ENCODE data around the gene TTC39A. TPM values are rescaled to one million over a fixed set of nuclear protein-coding genes. Genes with fewer than 3 reads are reported as not detected.
"Not testable (repeated sequence)": the region's sequence is repeated elsewhere in the genome, so short reads cannot be mapped to it uniquely, and the experiment has no call there.

The TTC39A gene
- total RNA-seq, 3 donors from 2014 or later: 0.29 to 0.98 (median 0.38) TPM

DNA sequence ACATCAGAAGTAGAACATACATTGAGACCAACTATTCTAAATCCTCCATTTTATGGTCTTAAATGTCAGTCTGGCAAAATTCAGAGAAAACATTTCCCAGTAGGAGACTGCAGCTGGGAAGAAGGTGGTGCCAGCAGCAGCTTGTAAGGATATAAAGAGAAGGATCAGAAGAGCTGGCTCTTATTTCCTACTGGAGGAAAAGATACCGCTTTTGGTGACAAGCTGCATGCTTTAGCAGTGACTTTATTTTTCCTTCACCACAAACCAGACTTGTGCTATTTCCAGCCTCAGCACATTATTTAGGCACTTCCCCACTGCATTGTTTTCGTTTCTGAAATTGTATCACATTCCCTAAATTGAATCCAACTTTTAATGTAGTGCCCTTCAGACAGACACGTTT, 65.9 kb downstream of the TTC39A start:
- Mint-ChIP-seq H3K4me1 (ENCODE audit: low read depth) (peaks cover 69% of the 10 kb centered on the region), H3K4me3 (no peak overlapping the region), H3K36me3 (ENCODE audit: insufficient read depth) (peaks cover 14% of the 10 kb centered on the region), H3K27me3 (ENCODE audit: low read depth) (no peaks in the 10 kb centered on the region), H3K9me3 (no peaks in the 10 kb centered on the region)
- DNase-seq (no peak), ATAC-seq (no peak)

DNA sequence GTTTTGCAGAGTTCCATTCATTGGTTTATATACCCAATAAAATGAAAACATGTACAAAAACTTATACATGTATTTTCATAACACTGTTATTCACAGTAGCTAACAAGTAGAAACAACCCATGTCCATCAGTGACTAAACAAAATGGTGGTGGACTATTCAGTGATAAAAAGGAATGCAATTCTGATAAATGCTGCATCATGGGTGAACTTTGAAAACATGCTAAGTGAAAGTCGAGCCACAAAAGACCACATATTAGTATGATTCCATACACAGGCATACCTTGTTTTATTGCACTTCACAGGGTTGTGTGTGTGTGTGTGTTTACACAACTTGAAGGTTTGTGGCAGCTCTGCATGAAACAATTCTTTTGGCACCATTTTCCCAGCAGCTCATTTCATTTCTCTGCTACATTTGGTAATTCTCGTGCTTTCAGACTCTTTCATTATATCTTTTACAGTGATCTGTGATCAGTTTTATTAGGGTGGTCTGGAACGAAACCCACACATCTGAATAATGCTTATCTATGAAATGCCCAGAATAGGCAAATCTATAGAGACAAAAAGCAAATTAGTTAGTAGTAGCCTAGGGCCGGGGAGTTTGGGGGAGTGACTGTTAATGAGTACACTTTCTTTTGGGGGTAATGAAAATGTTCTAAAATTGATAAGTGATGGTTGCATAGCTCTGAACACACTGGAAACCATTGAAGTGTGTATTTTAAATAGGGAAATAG, 67.0 kb downstream of the TTC39A start:
- H3K36me3 Mint-ChIP-seq (ENCODE audit: insufficient read depth): peaks cover 10% of the 10 kb centered on the region
- no peak overlapping the region for H3K4me3 Mint-ChIP-seq
- H3K27me3 Mint-ChIP-seq (ENCODE audit: low read depth): no peaks in the 10 kb centered on the region
- DNase-seq (no peak), ATAC-seq (no peak)
- no peaks in the 10 kb centered on the region for H3K9me3 Mint-ChIP-seq
- peaks cover 76% of the 10 kb centered on the region for H3K4me1 Mint-ChIP-seq (ENCODE audit: low read depth)

DNA sequence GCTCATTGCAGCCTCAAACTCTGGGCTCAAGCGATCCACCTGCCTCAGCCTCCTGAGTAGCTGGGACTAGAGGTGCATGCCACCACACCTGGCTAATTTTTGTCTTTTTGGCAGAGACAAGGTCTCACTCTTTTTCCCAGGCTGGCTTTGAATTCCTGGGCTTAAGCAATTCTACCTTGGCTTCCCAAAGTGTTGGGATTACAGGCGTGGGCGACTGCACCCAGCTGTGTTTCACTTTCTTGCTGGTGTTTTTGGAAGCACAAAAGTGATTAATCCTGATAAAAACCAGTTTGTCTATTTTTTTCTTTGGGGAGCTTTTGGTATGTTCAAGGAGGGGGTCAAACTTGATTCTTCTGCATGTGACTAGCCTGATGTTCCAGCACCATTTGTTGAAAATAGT, 75.0 kb downstream of the TTC39A start:
- H3K27me3 Mint-ChIP-seq (ENCODE audit: low read depth): no peaks in the 10 kb centered on the region
- H3K36me3 Mint-ChIP-seq (ENCODE audit: insufficient read depth): peaks cover 5% of the 10 kb centered on the region
- no peak for ATAC-seq
- H3K9me3 Mint-ChIP-seq: no peaks in the 10 kb centered on the region
- no peak for DNase-seq
- no peak overlapping the region for H3K4me3 Mint-ChIP-seq
- peaks cover 45% of the 10 kb centered on the region for H3K4me1 Mint-ChIP-seq (ENCODE audit: low read depth)

DNA sequence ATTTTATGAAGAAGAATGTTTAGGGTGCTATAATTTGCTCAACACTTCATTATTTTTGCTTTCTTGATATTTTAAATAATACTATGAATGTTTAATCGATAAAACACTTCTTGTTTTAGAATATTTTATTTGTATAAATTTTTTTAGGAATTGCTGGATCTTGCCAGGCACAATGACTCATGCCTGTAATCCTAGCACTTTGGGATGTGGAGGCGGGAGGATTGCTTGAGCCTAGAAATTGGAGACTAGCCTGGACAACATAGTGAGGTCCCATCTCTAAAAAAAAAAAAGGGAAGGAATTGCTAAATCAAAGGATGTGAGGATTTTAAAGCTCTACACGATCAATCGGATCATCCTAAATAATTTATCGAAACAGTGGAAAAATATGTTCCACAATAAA, 76.7 kb downstream of the TTC39A start:
- peaks cover 5% of the 10 kb centered on the region for H3K36me3 Mint-ChIP-seq (ENCODE audit: insufficient read depth)
- H3K27me3 Mint-ChIP-seq (ENCODE audit: low read depth): no peaks in the 10 kb centered on the region
- no peak for ATAC-seq
- no peaks in the 10 kb centered on the region for H3K9me3 Mint-ChIP-seq
- peaks cover 33% of the 10 kb centered on the region for H3K4me1 Mint-ChIP-seq (ENCODE audit: low read depth)
- DNase-seq: no peak
- H3K4me3 Mint-ChIP-seq: no peak overlapping the region

DNA sequence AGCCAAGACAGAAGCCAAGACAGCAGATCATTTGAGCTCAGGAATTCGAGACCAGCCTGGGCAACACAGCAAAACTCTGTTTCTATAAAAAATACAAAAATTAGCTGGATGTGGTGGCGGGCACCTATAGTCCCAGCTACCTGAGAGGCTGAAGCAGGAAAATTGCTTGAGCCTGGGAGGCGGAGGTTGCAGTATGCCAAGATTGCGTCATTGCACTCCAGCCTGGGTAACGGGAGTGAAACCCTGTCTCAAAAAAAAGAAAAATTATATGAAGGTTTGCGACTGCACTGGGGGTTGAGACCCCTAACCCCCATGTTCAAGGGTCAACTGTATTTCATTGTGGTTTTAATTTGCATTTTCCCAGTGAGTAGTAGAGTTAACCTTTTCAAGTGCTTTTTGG, 78.0 kb downstream of the TTC39A start:
- Mint-ChIP-seq H3K27me3 (ENCODE audit: low read depth) (no peaks in the 10 kb centered on the region), H3K9me3 (no peaks in the 10 kb centered on the region), H3K4me3 (no peak overlapping the region), H3K36me3 (ENCODE audit: insufficient read depth) (peaks cover 5% of the 10 kb centered on the region), H3K4me1 (ENCODE audit: low read depth) (peaks cover 26% of the 10 kb centered on the region)
- ATAC-seq (no peak), DNase-seq (no peak)

DNA sequence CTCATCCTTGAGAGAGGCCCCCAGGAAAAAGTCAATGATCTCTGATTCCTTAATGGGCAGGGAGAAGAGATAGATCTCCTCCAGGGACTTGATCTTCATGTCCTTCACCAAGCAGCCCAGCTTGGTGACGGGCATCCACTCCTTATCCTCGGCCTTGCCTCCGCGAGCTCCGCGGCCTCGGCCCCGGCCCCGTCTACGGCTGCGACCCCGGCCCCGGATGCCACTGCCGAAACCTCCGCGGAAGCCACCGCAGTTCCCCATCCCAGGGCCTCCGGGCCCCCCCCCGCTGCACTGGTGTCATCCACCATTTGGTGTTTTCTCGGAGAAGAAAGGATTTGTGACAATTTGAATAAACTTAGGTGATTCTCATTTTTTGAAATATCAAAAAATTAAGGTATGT, 79.2 kb downstream of the TTC39A start:
- H3K36me3 Mint-ChIP-seq (ENCODE audit: insufficient read depth); H3K9me3 Mint-ChIP-seq; H3K4me3 Mint-ChIP-seq; H3K27me3 Mint-ChIP-seq (ENCODE audit: low read depth); ATAC-seq; DNase-seq: not testable (repeated sequence)
- H3K4me1 Mint-ChIP-seq (ENCODE audit: low read depth): peaks cover 32% of the 10 kb centered on the region

DNA sequence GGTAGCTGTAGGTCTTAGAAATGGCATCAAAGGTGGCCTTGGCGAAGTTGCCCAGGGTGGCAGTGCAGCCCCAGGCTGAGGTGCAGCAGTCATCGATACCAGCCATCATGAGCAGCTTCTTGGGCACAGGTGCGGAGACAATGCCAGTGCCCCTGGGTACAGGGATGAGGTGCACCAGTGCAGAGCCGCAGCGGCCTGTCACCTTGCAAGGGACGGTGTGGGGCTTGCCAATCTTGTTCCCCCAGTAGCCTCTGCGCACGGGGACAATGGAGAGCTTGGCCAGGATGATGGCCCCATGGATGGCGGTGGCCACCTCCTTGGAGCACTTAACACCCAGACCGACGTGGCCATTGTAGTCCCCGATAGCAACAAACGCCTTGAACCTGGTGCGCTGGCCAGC, 79.6 kb downstream of the TTC39A start:
- H3K4me1 Mint-ChIP-seq (ENCODE audit: low read depth): peaks cover 31% of the 10 kb centered on the region
- not testable (repeated sequence) for DNase-seq; H3K9me3 Mint-ChIP-seq; ATAC-seq; H3K27me3 Mint-ChIP-seq (ENCODE audit: low read depth); H3K4me3 Mint-ChIP-seq; H3K36me3 Mint-ChIP-seq (ENCODE audit: insufficient read depth)

DNA sequence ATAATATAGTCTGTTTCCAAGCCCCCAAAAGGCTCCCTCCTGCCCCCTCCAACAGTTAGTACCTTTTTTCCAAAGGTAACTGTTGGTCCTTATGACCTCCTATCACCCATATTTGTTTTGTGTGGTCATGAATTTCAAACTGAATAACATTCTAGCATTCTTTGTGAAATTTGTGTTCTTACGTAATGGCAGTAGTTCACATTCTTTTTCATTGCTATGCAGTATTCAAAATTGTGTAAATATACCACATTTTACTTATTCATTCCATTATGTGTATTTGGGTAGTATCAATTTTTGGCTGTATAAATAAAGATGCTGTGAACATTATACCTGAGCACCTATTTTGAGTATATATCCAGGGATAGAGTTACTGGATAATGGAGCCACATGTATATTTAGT, 80.9 kb downstream of the TTC39A start:
- DNase-seq (no peak), ATAC-seq (no peak)
- no peak overlapping the region for H3K4me3 Mint-ChIP-seq
- peaks cover 36% of the 10 kb centered on the region for H3K4me1 Mint-ChIP-seq (ENCODE audit: low read depth)
- no peaks in the 10 kb centered on the region for H3K27me3 Mint-ChIP-seq (ENCODE audit: low read depth)
- no peaks in the 10 kb centered on the region for H3K9me3 Mint-ChIP-seq
- H3K36me3 Mint-ChIP-seq (ENCODE audit: insufficient read depth): peaks cover 2% of the 10 kb centered on the region

DNA sequence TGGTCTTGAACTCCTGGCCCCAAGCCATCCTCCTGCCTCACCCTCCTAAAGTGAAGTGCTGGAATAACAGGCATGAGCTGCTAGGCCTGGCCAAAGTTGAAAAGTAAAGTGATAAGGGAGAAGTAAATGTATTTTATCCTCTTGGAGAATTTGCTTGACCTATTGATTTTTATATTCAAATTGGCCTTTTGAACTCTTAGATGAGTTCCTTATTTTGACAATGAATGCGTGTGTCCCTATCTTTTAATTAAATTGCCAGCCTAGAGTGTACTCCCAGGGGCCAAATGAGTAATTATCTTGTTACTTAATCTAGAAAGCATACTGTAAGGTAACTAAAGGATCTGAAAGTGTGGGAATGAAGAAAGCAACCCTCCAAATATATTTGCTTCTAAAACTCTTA, 82.9 kb downstream of the TTC39A start:
- DNase-seq (no peak), ATAC-seq (no peak)
- peaks cover 8% of the 10 kb centered on the region for H3K36me3 Mint-ChIP-seq (ENCODE audit: insufficient read depth)
- H3K4me3 Mint-ChIP-seq: no peak overlapping the region
- H3K9me3 Mint-ChIP-seq: no peaks in the 10 kb centered on the region
- peaks cover 40% of the 10 kb centered on the region for H3K4me1 Mint-ChIP-seq (ENCODE audit: low read depth)
- H3K27me3 Mint-ChIP-seq (ENCODE audit: low read depth): no peaks in the 10 kb centered on the region

DNA sequence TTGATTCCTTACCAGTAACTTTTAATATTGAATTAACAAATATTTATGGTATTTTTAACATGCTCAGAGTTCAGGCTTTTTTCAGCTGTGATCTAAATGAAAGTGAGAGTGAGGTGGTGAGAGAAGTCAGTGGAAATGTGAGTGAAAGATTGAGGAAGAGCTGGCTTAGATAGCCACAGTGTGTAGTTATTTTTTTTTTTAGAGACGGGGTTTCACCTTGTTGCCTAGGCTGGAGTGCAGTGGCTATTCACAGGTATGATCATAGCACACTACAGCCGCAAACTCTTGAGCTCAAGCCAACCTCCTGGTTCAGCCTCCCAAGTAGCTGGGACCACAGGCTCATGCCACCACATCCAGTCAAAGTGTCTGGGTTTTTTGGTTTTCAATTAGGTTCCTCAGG, 83.3 kb downstream of the TTC39A start:
- Mint-ChIP-seq H3K27me3 (ENCODE audit: low read depth) (no peaks in the 10 kb centered on the region), H3K36me3 (ENCODE audit: insufficient read depth) (peaks cover 8% of the 10 kb centered on the region), H3K4me3 (no peak overlapping the region), H3K9me3 (no peaks in the 10 kb centered on the region), H3K4me1 (ENCODE audit: low read depth) (peaks cover 37% of the 10 kb centered on the region)
- no peak for ATAC-seq
- no peak for DNase-seq

DNA sequence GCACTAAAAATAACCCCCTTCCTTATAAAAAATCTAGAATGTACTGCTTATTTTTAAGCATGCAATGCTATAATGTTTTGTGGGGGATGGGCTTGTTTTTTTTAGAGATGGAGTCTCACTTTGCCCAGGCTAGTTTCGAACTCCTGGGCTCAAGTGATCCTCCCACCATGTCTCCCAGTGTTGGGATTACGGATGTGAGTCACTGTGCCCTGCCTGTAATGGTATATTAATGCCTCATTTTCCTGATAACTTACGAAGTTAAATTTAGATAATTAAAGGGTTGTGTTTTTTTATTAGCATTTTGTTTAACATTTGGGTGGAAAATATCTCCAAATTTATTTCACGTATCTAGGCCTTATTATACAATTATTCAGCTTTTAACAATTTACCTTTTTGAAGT, 87.8 kb downstream of the TTC39A start:
- Mint-ChIP-seq H3K36me3 (ENCODE audit: insufficient read depth) (peaks cover 8% of the 10 kb centered on the region), H3K27me3 (ENCODE audit: low read depth) (no peaks in the 10 kb centered on the region), H3K9me3 (no peaks in the 10 kb centered on the region), H3K4me1 (ENCODE audit: low read depth) (peaks cover 63% of the 10 kb centered on the region), H3K4me3 (no peak overlapping the region)
- no peak for ATAC-seq
- no peak for DNase-seq

DNA sequence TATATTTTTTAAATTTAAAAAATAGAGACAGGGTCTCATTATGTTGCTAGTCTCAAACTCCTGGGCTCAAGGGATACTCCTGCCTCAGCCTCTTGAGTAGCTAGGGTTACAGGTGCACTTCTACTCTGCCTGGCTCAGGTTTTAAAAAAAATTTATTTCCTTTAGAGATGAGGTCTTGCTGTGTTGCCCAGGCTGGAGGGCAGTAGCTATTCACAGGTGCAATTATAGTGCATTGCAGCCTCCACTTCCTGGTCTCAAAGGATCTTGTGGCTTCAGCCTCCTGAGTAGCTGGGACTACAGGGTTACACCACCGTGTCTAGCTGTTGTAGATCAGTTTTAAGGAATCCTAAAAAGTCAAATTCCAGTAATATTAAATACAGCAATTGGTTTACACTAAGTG, 89.2 kb downstream of the TTC39A start:
- no peaks in the 10 kb centered on the region for H3K9me3 Mint-ChIP-seq

DNA sequence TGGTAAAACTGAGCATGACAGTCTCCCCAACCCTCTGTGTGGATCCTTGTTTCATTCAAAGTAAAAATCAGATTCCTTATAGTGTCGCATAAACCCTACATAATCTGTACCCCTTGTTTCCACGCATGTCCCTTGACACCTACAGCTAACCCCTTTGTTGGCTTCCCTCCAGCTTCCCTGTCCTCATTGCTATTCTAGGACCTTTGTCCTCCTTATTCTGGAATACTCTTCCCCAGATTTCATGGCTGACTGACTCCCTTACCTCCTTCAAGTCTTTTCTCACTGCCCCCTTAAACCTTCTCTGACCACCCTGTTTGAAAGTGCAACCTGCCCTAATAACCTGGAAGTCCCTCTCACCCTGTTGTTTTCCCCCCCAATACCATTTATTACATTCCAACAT, 90.3 kb downstream of the TTC39A start:
- Mint-ChIP-seq H3K4me3 (no peak overlapping the region), H3K36me3 (ENCODE audit: insufficient read depth) (peaks cover 7% of the 10 kb centered on the region), H3K27me3 (ENCODE audit: low read depth) (no peaks in the 10 kb centered on the region), H3K4me1 (ENCODE audit: low read depth) (peaks cover 53% of the 10 kb centered on the region), H3K9me3 (no peaks in the 10 kb centered on the region)
- DNase-seq (no peak), ATAC-seq (no peak)

More for the DNA sequence above, 89.2 kb downstream of the TTC39A start:
- Mint-ChIP-seq H3K27me3 (ENCODE audit: low read depth) (no peaks in the 10 kb centered on the region), H3K4me1 (ENCODE audit: low read depth) (peaks cover 50% of the 10 kb centered on the region), H3K4me3 (peak overlapping the region; percentile 8), H3K36me3 (ENCODE audit: insufficient read depth) (peaks cover 7% of the 10 kb centered on the region)
- ATAC-seq (no peak), DNase-seq (no peak)

DNA sequence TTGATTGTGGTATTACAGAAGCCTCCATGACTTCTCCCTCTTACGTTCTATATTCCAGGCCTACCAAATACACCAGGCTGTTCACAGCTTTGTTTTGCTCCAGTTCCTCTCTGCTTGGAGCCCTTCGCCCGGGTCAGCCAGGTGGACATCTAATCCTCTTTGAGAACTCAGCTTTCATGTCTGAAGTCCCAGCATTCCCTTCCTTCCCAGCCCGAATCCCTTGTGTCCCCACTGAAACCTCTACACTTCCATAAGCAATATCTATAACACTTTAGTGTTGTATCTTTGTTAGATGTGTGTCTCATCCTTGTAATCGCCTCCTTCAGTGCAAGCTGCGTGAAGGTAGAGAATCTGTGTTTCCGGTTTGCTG, 92.3 kb downstream of the TTC39A start:
- Mint-ChIP-seq H3K36me3 (ENCODE audit: insufficient read depth) (peaks cover 2% of the 10 kb centered on the region), H3K4me3 (no peak overlapping the region), H3K4me1 (ENCODE audit: low read depth) (peaks cover 53% of the 10 kb centered on the region), H3K9me3 (no peaks in the 10 kb centered on the region), H3K27me3 (ENCODE audit: low read depth) (no peaks in the 10 kb centered on the region)
- no peak for DNase-seq
- ATAC-seq: no peak

DNA sequence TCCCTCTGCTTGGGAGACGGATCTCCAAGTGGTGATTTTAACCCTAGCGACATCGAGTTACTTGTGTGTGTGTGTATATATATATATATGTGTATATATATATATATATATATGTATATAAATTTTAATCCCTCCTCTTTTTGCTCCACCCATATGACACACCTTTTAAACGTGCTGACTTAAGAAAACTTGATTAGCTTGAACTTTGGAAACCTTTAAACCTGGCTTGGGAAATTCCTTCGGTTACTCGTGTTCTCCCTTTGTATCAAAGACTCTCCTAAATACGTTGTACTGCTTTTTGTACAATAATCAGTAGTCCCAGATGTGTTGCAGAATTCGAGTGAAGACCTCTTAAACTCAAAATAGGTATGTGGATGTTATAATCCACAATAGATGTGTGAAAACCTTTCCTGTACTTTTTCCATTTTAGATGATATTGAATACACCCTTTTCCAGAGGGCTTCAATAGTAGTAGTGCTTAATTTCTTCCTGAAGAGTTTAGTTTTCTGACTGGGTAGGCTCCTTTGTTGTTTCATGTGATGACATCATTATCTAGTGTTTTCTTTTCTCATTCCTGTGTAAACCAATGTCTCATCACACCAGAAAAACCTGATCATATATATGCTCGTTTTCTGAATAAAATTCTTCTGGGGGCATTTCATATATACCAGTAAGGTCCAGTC, 92.9 kb downstream of the TTC39A start:
- Mint-ChIP-seq H3K36me3 (ENCODE audit: insufficient read depth) (no peaks in the 10 kb centered on the region), H3K27me3 (ENCODE audit: low read depth) (no peaks in the 10 kb centered on the region), H3K4me3 (no peak overlapping the region), H3K4me1 (ENCODE audit: low read depth) (peaks cover 48% of the 10 kb centered on the region), H3K9me3 (no peaks in the 10 kb centered on the region)
- DNase-seq: no peak
- no peak for ATAC-seq

All from activated T-cell treated with anti-CD3 and anti-CD28 coated beads, Interleukin-2, amount 50 U/mL, for 4 hours (primary cell).